Aorta (tissue), 5 donors: ENCODE results near the gene ALKBH3. TPM values are rescaled to one million over a fixed set of nuclear protein-coding genes. Genes with fewer than 3 reads are reported as not detected.

ENCODE experiments used
- ATAC-seq: fragments of 200-7000 bp; cut with Tn5 transposase; one replicate; pipeline ENCODE4 v1.9.1; 2022; ENCODE audit warnings: moderate library complexity; ENCODE audit not compliant: low FRiP score
- DNase-seq, 2 donors: peaks; one replicate each; pipeline ENCODE4 v3.0.0-alpha.2; 2020
- H3K27ac ChIP-seq, 2 donors: one replicate each; pipeline ENCODE4 v1.5.1; 2013; ENCODE audit warnings: low read length in 2 of 2, mild to moderate bottlenecking in 2 of 2, moderate library complexity in 2 of 2, control low read depth in 1 of 2, inconsistent platforms in 1 of 2, low read depth in 1 of 2
- H3K27me3 ChIP-seq, 2 donors: one replicate each; pipeline ENCODE4 v1.6.1; 2013; ENCODE audit warnings: control low read depth in 1 of 2, low read length in 1 of 2, mild to moderate bottlenecking in 1 of 2, moderate library complexity in 1 of 2; ENCODE audit not compliant: insufficient read depth in 2 of 2, control insufficient read depth in 1 of 2
- H3K36me3 ChIP-seq, 2 donors: one replicate each; pipeline ENCODE4 v1.6.1; 2013; ENCODE audit warnings: control low read depth in 1 of 2, low read length in 1 of 2, mild to moderate bottlenecking in 1 of 2; ENCODE audit not compliant: insufficient read depth in 2 of 2, control insufficient read depth in 1 of 2
- H3K4me1 ChIP-seq, 2 donors: one replicate each; pipeline ENCODE4 v1.6.1; 2013; ENCODE audit warnings: low read length in 2 of 2, control low read depth in 1 of 2, mild to moderate bottlenecking in 1 of 2, moderate library complexity in 1 of 2; ENCODE audit not compliant: insufficient read depth in 2 of 2, control insufficient read depth in 1 of 2
- H3K4me3 ChIP-seq, 2 donors: one replicate each; pipeline ENCODE4 v1.5.1; 2013; ENCODE audit warnings: low read length in 2 of 2, control low read depth in 1 of 2, mild to moderate bottlenecking in 1 of 2
- H3K9me3 ChIP-seq: one replicate; pipeline ENCODE4 v1.6.1; 2013; ENCODE audit warnings: mild to moderate bottlenecking, low read length; ENCODE audit not compliant: control insufficient read depth
- whole genome bisulfite sequencing, 2 donors: extraction: QIAGEN DNeasy Blood & Tissue Kit; methylation state at CpG; one replicate each; pipeline ENCODE4 v1.1.7; 2013; 5-methylcytosine and 5-hydroxymethylcytosine counted together
- intact Hi-C, 2 donors: fragments of 100-400 bp; cut with DNase I; formaldehyde crosslinking; loops; one replicate each; pipeline versions ENCODE4 v1.14.2 to v1.15.0; 2022
- polyA plus RNA-seq, 2 donors: library from polyadenylated mRNA; stranded (reverse); fragments of 200-250 nt; gene quantifications; one replicate each; pipeline ENCODE4 v1.2.3, GENCODE V29; 2013
- total RNA-seq, 2 donors: library from RNA; stranded (reverse); fragmentation: NEBNext Ultra II Directional; extraction: Animal tissue kit (Norgen Biotek cat#: 25700); gene quantifications; one replicate each; pipeline ENCODE4 v1.2.1, GENCODE V29; 2021
- donor health status: healthy with polysubstance abuse.
- donor health status: Bipolar disorder and iron deficiency.
- donor health status: DM: no; HTN: no; CAD: no.
- donor health status: DM: no; HTN: no; CAD: no.
- donor health status: DM: yes; HTN: yes; CAD: no.

The ALKBH3 gene
- total and polyA plus RNA-seq, 4 donors = 12.5 to 46.3 (median 24.8) TPM

GRCh38 chr11:43937434-43938411, 57.1 kb downstream of the ALKBH3 start:
- no peaks in the 10 kb centered on the region for H3K27me3 ChIP-seq
- H3K27ac ChIP-seq = peak overlapping the region; percentile 23 to 56
- no peaks in the 10 kb centered on the region for H3K4me1 ChIP-seq
- no peaks in the 10 kb centered on the region for H3K9me3 ChIP-seq
- no peak overlapping the region for H3K4me3 ChIP-seq
- intact Hi-C loops = no loop called here
- no peaks in the 10 kb centered on the region for H3K36me3 ChIP-seq
- peak in 1 of 2 donors; percentile 71 for DNase-seq
- no peak for ATAC-seq
- WGBS, 2 donors = 48 to 54% methylated on average over 14 of the region's 14 CpGs

- intact Hi-C loops = loop anchor here (2.0 kb wide), 2 partner anchors 17 to 19 kb away; no protein-coding TSS in a partner anchor
- Histone ChIP-seq H3K9me3 (no peaks in the 10 kb centered on the region), H3K36me3 (no peaks in the 10 kb centered on the region), H3K4me1 (no peaks in the 10 kb centered on the region), H3K27me3 (no peaks in the 10 kb centered on the region), H3K4me3 (peak overlapping the region in 1 of 2 donors; percentile 14), H3K27ac (peak overlapping the region; percentile 12 to 85)
- DNase-seq = peak in 1 of 2 donors; percentile 62
- no peak for ATAC-seq
- WGBS, 2 donors = 59 to 63% methylated on average over 5 of the region's 5 CpGs
Measured at GRCh38 chr11:43941257-43941994, 60.8 kb downstream of the ALKBH3 start.

GRCh38 chr11:43942662-43943371, 62.2 kb downstream of the ALKBH3 start:
- ATAC-seq (no peak), DNase-seq (peak in 1 of 2 donors; percentile 80)
- Histone ChIP-seq H3K9me3 (no peaks in the 10 kb centered on the region), H3K27ac (peak overlapping the region; percentile 54 to 94), H3K36me3 (no peaks in the 10 kb centered on the region), H3K4me1 (no peaks in the 10 kb centered on the region), H3K27me3 (no peaks in the 10 kb centered on the region), H3K4me3 (peak overlapping the region; percentile 35 to 99)
- intact Hi-C loops = loop anchor here (2.0 kb wide), 2 partner anchors 50 to 52 kb away; no protein-coding TSS in a partner anchor
- WGBS, 2 donors = 0 to 1% methylated on average over 69 to 94 of the region's 94 CpGs

- H3K36me3 ChIP-seq = no peaks in the 10 kb centered on the region
- ATAC-seq (no peak), DNase-seq (peak; percentile 48 to 82)
- intact Hi-C loops = loop anchor here (2.0 kb wide), 2 partner anchors 51 to 53 kb away; no protein-coding TSS in a partner anchor
- H3K4me3 ChIP-seq = peak overlapping the region; percentile 35 to 99
- H3K27ac ChIP-seq = peak overlapping the region; percentile 54 to 94
- WGBS, 2 donors = 1% methylated on average over 47 to 48 of the region's 48 CpGs
- no peaks in the 10 kb centered on the region for H3K9me3 ChIP-seq
- no peaks in the 10 kb centered on the region for H3K27me3 ChIP-seq
- H3K4me1 ChIP-seq = no peaks in the 10 kb centered on the region
Measured at GRCh38 chr11:43943372-43943930, 62.8 kb downstream of the ALKBH3 start.

GRCh38 chr11:43943931-43944751, 63.5 kb downstream of the ALKBH3 start:
- WGBS, 2 donors = 0 to 1% methylated on average over 54 of the region's 54 CpGs
- Histone ChIP-seq H3K36me3 (no peaks in the 10 kb centered on the region), H3K27me3 (no peaks in the 10 kb centered on the region), H3K9me3 (no peaks in the 10 kb centered on the region), H3K4me1 (no peaks in the 10 kb centered on the region), H3K4me3 (peak overlapping the region; percentile 35 to 99), H3K27ac (peak overlapping the region; percentile 46 to 85)
- DNase-seq (peak in 1 of 2 donors; percentile 84), ATAC-seq (peak; percentile 9)
- intact Hi-C loops = loop anchor here (2.0 kb wide), 3 partner anchors 51 to 89 kb away; no protein-coding TSS in a partner anchor

GRCh38 chr11:43944761-43945311, 64.2 kb downstream of the ALKBH3 start:
- H3K27ac ChIP-seq = peak overlapping the region; percentile 46 to 85
- H3K36me3 ChIP-seq = no peaks in the 10 kb centered on the region
- no peaks in the 10 kb centered on the region for H3K27me3 ChIP-seq
- peak; percentile 83 to 95 for DNase-seq
- intact Hi-C loops = loop anchor here (2.0 to 5.0 kb wide), 3 partner anchors 42 to 88 kb away; no protein-coding TSS in a partner anchor
- 2% methylated on average over 16 of the region's 16 CpGs for WGBS, 2 donors
- no peaks in the 10 kb centered on the region for H3K4me1 ChIP-seq
- H3K9me3 ChIP-seq = no peaks in the 10 kb centered on the region
- peak overlapping the region; percentile 35 to 99 for H3K4me3 ChIP-seq
- peak; percentile 48 for ATAC-seq

GRCh38 chr11:43947003-43947500, 66.4 kb downstream of the ALKBH3 start:
- no peak overlapping the region for H3K4me3 ChIP-seq
- H3K9me3 ChIP-seq = no peaks in the 10 kb centered on the region
- DNase-seq (peak; percentile 65 to 86), ATAC-seq (no peak)
- no peaks in the 10 kb centered on the region for H3K27me3 ChIP-seq
- H3K36me3 ChIP-seq = no peaks in the 10 kb centered on the region
- H3K4me1 ChIP-seq = no peaks in the 10 kb centered on the region
- 11 to 15% methylated on average over 9 of the region's 9 CpGs for WGBS, 2 donors
- peak overlapping the region; percentile 59 to 89 for H3K27ac ChIP-seq
- intact Hi-C loops = loop anchor here (2.0 to 5.0 kb wide), 5 partner anchors 40 to 90 kb away; no protein-coding TSS in a partner anchor
